Right kidney (tissue), 1 donor: ENCODE measurements around the gene CMTR1.
"Not testable (repeated sequence)": the region's sequence is repeated elsewhere in the genome, so short reads cannot be mapped to it uniquely, and the experiment has no call there.

ENCODE experiments used
- DNase-seq: peaks from one replicate; pipeline ENCODE4 v3.0.0-alpha.2; 2016

CMTR1 gene

GRCh38 chr6:37491830-37492208 is 58.8 kb downstream of the CMTR1 start:
- DNase-seq, result no peak

GRCh38 chr6:37492236-37492972 is 59.4 kb downstream of the CMTR1 start:
- no peak for DNase-seq

- DNase-seq, result no peak
Measured at GRCh38 chr6:37492991-37493660, 60.1 kb downstream of the CMTR1 start.

GRCh38 chr6:37493661-37493995 is 60.6 kb downstream of the CMTR1 start:
- no peak for DNase-seq

GRCh38 chr6:37495244-37495934 is 62.4 kb downstream of the CMTR1 start:
- DNase-seq, result no peak

- DNase-seq, result no peak
Measured at GRCh38 chr6:37496951-37497885, 64.2 kb downstream of the CMTR1 start.

GRCh38 chr6:37499433-37500293 is 66.6 kb downstream of the CMTR1 start, which contains the start of gene CCDC167:
Gene CCDC167 (minus strand): TSS chr6:37499893. CDS start chr6:37499863, 30 bp downstream.
- peak; percentile 87 for DNase-seq

GRCh38 chr6:37500294-37500608 is 67.2 kb downstream of the CMTR1 start:
- DNase-seq, result no peak

- not testable (repeated sequence) for DNase-seq
Measured at GRCh38 chr6:37500904-37501303, 67.9 kb downstream of the CMTR1 start.

- DNase-seq, result no peak
Measured at GRCh38 chr6:37501632-37502491, 68.8 kb downstream of the CMTR1 start.

GRCh38 chr6:37502703-37503291 is 69.8 kb downstream of the CMTR1 start:
- no peak for DNase-seq

GRCh38 chr6:37503309-37503965 is 70.4 kb downstream of the CMTR1 start:
- DNase-seq, result no peak

- no peak for DNase-seq
Measured at GRCh38 chr6:37504024-37504423, 71.0 kb downstream of the CMTR1 start.

- DNase-seq, result no peak
Measured at GRCh38 chr6:37506479-37506878, 73.5 kb downstream of the CMTR1 start.

- DNase-seq, result no peak
Measured at GRCh38 chr6:37507077-37507476, 74.1 kb downstream of the CMTR1 start.

- DNase-seq, result no peak
Measured at GRCh38 chr6:37507690-37508421, 74.8 kb downstream of the CMTR1 start.

GRCh38 chr6:37511201-37511600 is 78.2 kb downstream of the CMTR1 start:
- DNase-seq, result no peak

GRCh38 chr6:37511910-37512399 is 78.9 kb downstream of the CMTR1 start:
- no peak for DNase-seq
